Upper lobe of left lung (tissue), 6 donors: Measurements from ENCODE around the gene ADAM19. TPM values are rescaled to one million over a fixed set of nuclear protein-coding genes. Genes with fewer than 3 reads are reported as not detected.

Experiments used
- ATAC-seq, 2 donors: fragments of 200-7000 bp; cut with Tn5 transposase; one replicate each; pipeline ENCODE4 v1.9.1; 2022; ENCODE audit warnings: mild to moderate bottlenecking in 2 of 2, moderate library complexity in 2 of 2; ENCODE audit not compliant: low FRiP score in 2 of 2
- DNase-seq, 2 donors: peaks; one replicate each; pipeline ENCODE4 v3.0.0-alpha.2; 2019 to 2020
- H3K27ac ChIP-seq, 4 donors: fragments of 200-600 bp; sonication (generic); one replicate each; pipeline ENCODE4 v1.5.1; 2016 to 2019
- H3K27me3 ChIP-seq, 4 donors: fragments of 200-600 bp; sonication (generic); one replicate each; pipeline ENCODE4 v1.5.1; 2017 to 2019
- H3K36me3 ChIP-seq, 4 donors: fragments of 200-600 bp; sonication (generic); one replicate each; pipeline ENCODE4 v1.5.1; 2016 to 2019
- H3K4me1 ChIP-seq, 4 donors: fragments of 200-600 bp; sonication (generic); one replicate each; pipeline ENCODE4 v1.5.1; 2018 to 2019
- H3K4me3 ChIP-seq, 4 donors: fragments of 200-600 bp; sonication (generic); one replicate each; pipeline ENCODE4 v1.5.1; 2017 to 2019; ENCODE audit warnings: mild to moderate bottlenecking in 2 of 4, moderate library complexity in 1 of 4
- H3K9me3 ChIP-seq, 4 donors: fragments of 200-600 bp; sonication (generic); one replicate each; pipeline ENCODE4 v1.5.1; 2018 to 2019
- EP300 ChIP-seq, 4 donors: sonication (generic); formaldehyde crosslinking; IDR thresholded peaks; one replicate each; pipeline ENCODE4 v1.5.1; 2017; ENCODE audit warnings: antibody characterized with exemption in 4 of 4, control low read depth in 2 of 4
- POLR2A ChIP-seq, 4 donors: fragments of 450-650 bp; IDR thresholded peaks; one replicate each; pipeline ENCODE4 v1.5.1; 2016 to 2017; ENCODE audit warnings: antibody characterized with exemption in 4 of 4, mild to moderate bottlenecking in 2 of 4
- POLR2AphosphoS5 ChIP-seq, 2 donors: sonication (generic); formaldehyde crosslinking; IDR thresholded peaks; one replicate each; pipeline ENCODE4 v1.5.1; 2017; ENCODE audit warnings: antibody characterized with exemption in 2 of 2
- WGBS, 2 donors: methylation state at CpG; one replicate each; pipeline ENCODE4 v1.1.5; 2017 to 2018; 5-methylcytosine and 5-hydroxymethylcytosine counted together
- total RNA-seq, 6 donors: library from RNA; depleted of rRNA in 4 of 6; stranded (reverse); fragments of >200 nt in 4 of 6; gene quantifications; one replicate each; pipeline versions ENCODE4 v1.1.0 to v1.2.1, GENCODE V29; 2016 to 2021
- TF ChIP-seq, protein P1 (sequence below), 6 experiments: fragments of 450-650 bp in 4 of 6; fragments of 200-600 bp in 2 of 6; sonication (generic) in 2 of 6; IDR thresholded peaks; one replicate each; pipeline ENCODE4 v1.5.1; 2016 to 2019; ENCODE audit warnings: antibody characterized with exemption in 6 of 6
- donor health status: DM: no; HTN: no; CAD: no; lungs with moderate emphysema.
- donor health status: DM: no; HTN: yes; CAD: no; lungs with severe emphysema.

Gene ADAM19
- total RNA-seq, 6 donors from 2014 or later, result 5.5 to 17.0 (median 7.1) TPM

DNA sequence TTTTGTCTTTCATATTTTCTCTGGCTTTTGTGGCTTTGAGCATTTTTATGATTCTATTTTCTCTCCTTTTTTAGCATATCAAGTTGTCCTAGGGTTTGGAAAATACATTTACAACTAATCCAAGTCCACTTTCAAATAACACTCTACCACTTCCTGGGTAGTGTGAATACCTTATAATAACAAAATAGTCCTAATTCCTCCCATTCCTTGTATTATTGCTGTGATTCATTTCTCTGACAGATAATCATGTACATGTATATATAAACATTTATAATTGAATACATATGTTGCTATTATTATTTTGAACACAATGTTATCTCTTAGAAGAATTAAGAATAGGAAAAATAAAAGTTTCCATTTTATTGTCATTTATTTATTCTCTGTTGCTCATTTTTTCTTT, 14.9 kb upstream of the ADAM19 start:
- peaks cover 4 to 17% (median 12%) of the 10 kb centered on the region in 4 donors for H3K4me1 ChIP-seq
- no peak overlapping the region for H3K4me3 ChIP-seq
- no peak for DNase-seq
- no peak overlapping the region for H3K27ac ChIP-seq
- TF ChIP-seq, protein P1, sequence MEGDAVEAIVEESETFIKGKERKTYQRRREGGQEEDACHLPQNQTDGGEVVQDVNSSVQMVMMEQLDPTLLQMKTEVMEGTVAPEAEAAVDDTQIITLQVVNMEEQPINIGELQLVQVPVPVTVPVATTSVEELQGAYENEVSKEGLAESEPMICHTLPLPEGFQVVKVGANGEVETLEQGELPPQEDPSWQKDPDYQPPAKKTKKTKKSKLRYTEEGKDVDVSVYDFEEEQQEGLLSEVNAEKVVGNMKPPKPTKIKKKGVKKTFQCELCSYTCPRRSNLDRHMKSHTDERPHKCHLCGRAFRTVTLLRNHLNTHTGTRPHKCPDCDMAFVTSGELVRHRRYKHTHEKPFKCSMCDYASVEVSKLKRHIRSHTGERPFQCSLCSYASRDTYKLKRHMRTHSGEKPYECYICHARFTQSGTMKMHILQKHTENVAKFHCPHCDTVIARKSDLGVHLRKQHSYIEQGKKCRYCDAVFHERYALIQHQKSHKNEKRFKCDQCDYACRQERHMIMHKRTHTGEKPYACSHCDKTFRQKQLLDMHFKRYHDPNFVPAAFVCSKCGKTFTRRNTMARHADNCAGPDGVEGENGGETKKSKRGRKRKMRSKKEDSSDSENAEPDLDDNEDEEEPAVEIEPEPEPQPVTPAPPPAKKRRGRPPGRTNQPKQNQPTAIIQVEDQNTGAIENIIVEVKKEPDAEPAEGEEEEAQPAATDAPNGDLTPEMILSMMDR (IDR thresholded peaks at IDR 0.05), result no peak
- TF ChIP-seq EP300 (IDR thresholded peaks at IDR 0.05) (no peak), POLR2A (IDR thresholded peaks at IDR 0.05) (no peak), POLR2AphosphoS5 (IDR thresholded peaks at IDR 0.05) (no peak)
- H3K27me3 ChIP-seq, result no peaks in the 10 kb centered on the region
- H3K9me3 ChIP-seq, result no peaks in the 10 kb centered on the region
- H3K36me3 ChIP-seq, result no peaks in the 10 kb centered on the region
- ATAC-seq, result no peak

DNA sequence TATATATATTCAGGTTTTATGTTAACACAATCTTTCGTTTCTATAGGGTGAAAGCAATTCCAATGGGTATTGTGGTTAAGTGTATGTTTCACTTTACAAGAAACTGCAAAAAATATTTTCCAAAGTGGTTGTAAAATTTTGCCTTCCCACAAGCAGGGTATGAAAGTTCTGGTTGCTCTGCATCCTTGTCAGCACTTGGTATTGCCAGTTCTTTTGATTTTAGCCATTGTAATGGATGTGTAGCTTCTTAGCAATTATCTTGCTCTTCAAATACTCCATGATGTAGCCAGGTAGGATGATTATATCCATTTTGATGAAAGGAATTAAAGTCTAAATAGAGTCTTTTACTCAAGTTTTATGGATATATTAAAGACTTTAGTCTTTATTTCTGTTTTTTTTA, 9.1 kb upstream of the ADAM19 start:
- H3K27ac ChIP-seq, result no peak overlapping the region
- no peaks in the 10 kb centered on the region for H3K36me3 ChIP-seq
- no peaks in the 10 kb centered on the region for H3K27me3 ChIP-seq
- ATAC-seq (no peak), DNase-seq (no peak)
- 82 to 90% methylated on average over 1 of the region's 1 CpG for WGBS, 2 donors
- TF ChIP-seq POLR2A (IDR thresholded peaks at IDR 0.05) (no peak), EP300 (IDR thresholded peaks at IDR 0.05) (no peak), POLR2AphosphoS5 (IDR thresholded peaks at IDR 0.05) (no peak)
- TF ChIP-seq, protein P1 (IDR thresholded peaks at IDR 0.05), result no peak
- H3K4me1 ChIP-seq, result no peaks in the 10 kb centered on the region
- H3K9me3 ChIP-seq, result no peaks in the 10 kb centered on the region
- no peak overlapping the region for H3K4me3 ChIP-seq

DNA sequence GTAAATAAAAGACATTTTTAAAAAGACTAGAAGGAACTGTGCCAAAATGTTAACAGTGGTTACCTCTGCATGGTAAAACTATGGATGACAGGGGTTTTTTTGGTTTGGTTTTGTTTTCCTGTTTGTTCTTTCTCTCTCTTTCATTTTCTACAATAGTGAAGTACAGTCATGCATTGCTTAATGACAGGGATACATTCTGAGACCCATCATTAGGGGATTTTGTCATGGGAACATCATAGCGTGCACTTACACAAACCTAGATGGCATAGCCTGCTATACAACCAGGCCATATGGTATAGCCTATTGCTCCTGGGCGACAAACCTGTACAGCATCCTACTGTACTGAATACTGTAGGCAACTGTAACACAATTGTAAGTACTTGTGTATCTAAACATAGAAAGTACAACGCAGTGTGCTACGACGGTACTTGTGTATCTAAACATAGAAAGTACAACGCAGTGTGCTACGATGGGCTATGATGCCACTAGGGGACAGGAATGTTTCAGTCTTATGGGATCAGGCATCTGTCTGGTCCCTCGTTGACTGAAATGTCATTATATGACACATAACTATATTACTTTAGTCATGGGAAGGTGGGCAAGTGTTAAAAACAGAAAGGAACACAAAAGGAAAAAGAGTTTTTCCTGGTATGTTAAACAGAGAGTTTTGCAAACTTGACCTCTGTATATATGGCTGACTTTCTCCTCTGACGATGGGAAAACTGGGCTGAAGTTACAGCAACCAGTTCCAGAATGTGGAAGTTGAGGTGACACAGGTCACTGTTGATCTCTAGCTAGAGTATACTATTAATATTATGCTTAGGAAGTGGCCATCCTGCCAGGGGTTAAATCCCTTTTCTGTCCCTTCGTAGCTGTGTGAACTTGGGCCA, 7.4 kb upstream of the ADAM19 start:
- Histone ChIP-seq H3K27ac (no peak overlapping the region), H3K9me3 (no peaks in the 10 kb centered on the region), H3K36me3 (no peaks in the 10 kb centered on the region), H3K4me3 (no peak overlapping the region), H3K4me1 (no peaks in the 10 kb centered on the region), H3K27me3 (no peaks in the 10 kb centered on the region)
- TF ChIP-seq, protein P1 (IDR thresholded peaks at IDR 0.05), result no peak
- no peak for TF ChIP-seq POLR2AphosphoS5 (IDR thresholded peaks at IDR 0.05)
- no peak for ATAC-seq
- WGBS, 2 donors, result 75 to 78% methylated on average over 10 of the region's 10 CpGs
- DNase-seq, result no peak

GRCh38 chr5:157581901-157582300, 6.3 kb upstream of the ADAM19 start:
- no peaks in the 10 kb centered on the region for H3K27me3 ChIP-seq
- 82 to 91% methylated on average over 5 of the region's 5 CpGs for WGBS, 2 donors
- H3K4me3 ChIP-seq, result no peak overlapping the region
- no peaks in the 10 kb centered on the region for H3K4me1 ChIP-seq
- TF ChIP-seq, protein P1 (IDR thresholded peaks at IDR 0.05), result no peak
- TF ChIP-seq POLR2AphosphoS5 (IDR thresholded peaks at IDR 0.05), result no peak
- TF ChIP-seq EP300 (IDR thresholded peaks at IDR 0.05), result no peak
- TF ChIP-seq POLR2A (IDR thresholded peaks at IDR 0.05), result no peak
- no peaks in the 10 kb centered on the region for H3K36me3 ChIP-seq
- ATAC-seq, result no peak
- H3K27ac ChIP-seq, result no peak overlapping the region
- DNase-seq, result no peak
- H3K9me3 ChIP-seq, result no peaks in the 10 kb centered on the region
